Ovary (tissue), 9 donors: ENCODE results near the gene ARHGAP28. TPM values are rescaled to one million over a fixed set of nuclear protein-coding genes. Genes with fewer than 3 reads are reported as not detected.
"Not testable (repeated sequence)": the region's sequence is repeated elsewhere in the genome, so short reads cannot be mapped to it uniquely, and the experiment has no call there.

Experiments used
- DNase-seq, 5 donors: peaks; one replicate each; pipeline ENCODE4 v3.0.0-alpha.2; 2019 to 2020
- H3K27ac ChIP-seq, 2 donors: fragments of 200-600 bp; one replicate each; pipeline versions ENCODE4 v1.5.1 to v1.8.0; 2019 to 2022
- H3K27me3 ChIP-seq: fragments of 200-600 bp; one replicate; pipeline ENCODE4 v1.8.0; 2022
- H3K36me3 ChIP-seq: fragments of 200-600 bp; sonication (generic); one replicate; pipeline ENCODE4 v1.5.1; 2019
- H3K4me1 ChIP-seq: one replicate; pipeline ENCODE4 v1.8.1; 2013; ENCODE audit warnings: mild to moderate bottlenecking, moderate library complexity; ENCODE audit not compliant: insufficient read depth
- H3K4me3 ChIP-seq: fragments of 200-600 bp; sonication (generic); one replicate; pipeline ENCODE4 v1.5.1; 2017
- H3K9me3 ChIP-seq, 2 donors: fragments of 200-600 bp in 1 of 2; sonication (generic) in 1 of 2; one replicate each; pipeline versions ENCODE4 v1.5.1 to v1.8.1; 2013 to 2019; ENCODE audit warnings: mild to moderate bottlenecking in 1 of 2, moderate library complexity in 1 of 2
- EP300 ChIP-seq: sonication (generic); formaldehyde crosslinking; IDR thresholded peaks from one replicate; pipeline ENCODE4 v1.6.1; 2017; ENCODE audit warnings: antibody characterized with exemption
- POLR2A ChIP-seq: fragments of 450-650 bp; IDR thresholded peaks from one replicate; pipeline ENCODE4 v1.6.1; 2017; ENCODE audit warnings: antibody characterized with exemption, mild to moderate bottlenecking, moderate library complexity
- WGBS, 3 donors: extraction: QIAGEN DNeasy Blood & Tissue Kit in 1 of 3; methylation state at CpG; one replicate each; pipeline versions ENCODE4 v1.1.5 to v1.1.7; 2013 to 2017; 5-methylcytosine and 5-hydroxymethylcytosine counted together
- intact Hi-C, 4 donors: fragments of 100-400 bp; cut with DNase I; formaldehyde crosslinking; loops; one replicate each; pipeline versions ENCODE4 v1.11.0 to v1.15.1; 2022 to 2023
- polyA plus RNA-seq, 2 donors: library from polyadenylated mRNA; stranded (reverse); fragments of 200-250 nt in 1 of 2; fragments of 350-450 nt in 1 of 2; fragmentation: Illumina TruSeq in 1 of 2; extraction: RNeasy Lipid Tissue Mini Kit (QIAGEN cat#74804) in 1 of 2; gene quantifications; one replicate each; pipeline ENCODE4 v1.2.3, GENCODE V29; 2013 to 2014
- total RNA-seq, 7 donors: library from RNA; depleted of rRNA in 2 of 7; stranded (reverse); fragments of >200 nt in 2 of 7; fragmentation: NEBNext Ultra II Directional in 3 of 7; extraction: Animal tissue kit (Norgen Biotek cat#: 25700) in 3 of 7; gene quantifications; one replicate each; pipeline versions ENCODE4 v1.1.0 to v1.2.4, GENCODE V29; 2016 to 2023
- TF ChIP-seq, protein P1 (sequence below), 3 donors: fragments of 450-650 bp in 2 of 3; fragments of 200-600 bp in 1 of 3; IDR thresholded peaks; one replicate each; pipeline versions ENCODE4 v1.5.1 to v1.8.0; 2016 to 2022; ENCODE audit warnings: antibody characterized with exemption in 3 of 3, mild to moderate bottlenecking in 1 of 3
- donor health status: DM: no; HTN: no; CAD: no; lungs with moderate emphysema.
- donor health status: DM: no; HTN: no; CAD: no.
- donor health status: Bipolar disorder and iron deficiency.
- donor health status: DM: yes; HTN: yes; CAD: no.
- donor health status: DM: no; HTN: no; CAD: no.
- donor health status: DM: yes; HTN: yes; CAD: no.

The ARHGAP28 gene
- total and polyA plus RNA-seq, 9 donors = 5.9 to 28.7 (median 16.9) TPM

DNA sequence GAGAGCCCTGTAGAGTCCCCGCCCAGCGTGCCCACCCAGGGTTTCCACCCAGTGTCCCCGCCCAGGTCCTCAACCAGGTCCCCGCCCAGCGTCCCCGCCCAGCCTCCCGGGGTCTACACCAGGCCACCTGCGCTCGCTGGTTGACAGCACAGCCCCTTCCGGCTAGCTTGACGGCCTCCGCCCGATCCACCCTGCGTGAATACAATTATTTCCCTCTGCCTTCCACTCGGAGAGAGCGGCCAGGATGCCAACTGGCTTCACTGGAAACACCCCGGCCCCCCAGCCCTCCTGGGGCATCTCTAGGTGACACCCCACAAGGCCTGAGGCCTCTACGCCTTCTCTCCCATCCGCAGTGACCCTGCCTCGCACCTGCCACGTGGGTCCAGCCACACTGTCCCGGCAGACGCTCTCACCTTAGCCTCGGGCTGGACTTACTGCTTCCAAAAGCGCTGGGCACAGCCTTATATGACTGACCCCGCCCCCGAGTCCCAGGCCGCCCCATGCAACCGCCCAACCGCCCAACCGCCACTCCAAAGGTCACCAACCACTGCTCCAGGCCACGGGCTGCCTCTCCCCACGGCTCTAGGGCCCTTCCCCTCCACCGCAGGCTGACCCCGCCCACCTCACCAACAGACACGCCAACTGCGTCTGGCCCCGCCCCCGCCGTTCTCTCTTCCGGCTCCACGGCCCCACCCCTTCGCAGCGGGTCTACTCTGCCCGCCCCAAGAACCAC is 200.0 kb downstream of the ARHGAP28 start:
- WGBS, 3 donors = 91 to 94% (median 92%) methylated on average over 44 to 45 of the region's 45 CpGs
- H3K4me1 ChIP-seq = peaks cover 2% of the 10 kb centered on the region
- no peak overlapping the region for H3K27ac ChIP-seq
- TF ChIP-seq, protein P1, sequence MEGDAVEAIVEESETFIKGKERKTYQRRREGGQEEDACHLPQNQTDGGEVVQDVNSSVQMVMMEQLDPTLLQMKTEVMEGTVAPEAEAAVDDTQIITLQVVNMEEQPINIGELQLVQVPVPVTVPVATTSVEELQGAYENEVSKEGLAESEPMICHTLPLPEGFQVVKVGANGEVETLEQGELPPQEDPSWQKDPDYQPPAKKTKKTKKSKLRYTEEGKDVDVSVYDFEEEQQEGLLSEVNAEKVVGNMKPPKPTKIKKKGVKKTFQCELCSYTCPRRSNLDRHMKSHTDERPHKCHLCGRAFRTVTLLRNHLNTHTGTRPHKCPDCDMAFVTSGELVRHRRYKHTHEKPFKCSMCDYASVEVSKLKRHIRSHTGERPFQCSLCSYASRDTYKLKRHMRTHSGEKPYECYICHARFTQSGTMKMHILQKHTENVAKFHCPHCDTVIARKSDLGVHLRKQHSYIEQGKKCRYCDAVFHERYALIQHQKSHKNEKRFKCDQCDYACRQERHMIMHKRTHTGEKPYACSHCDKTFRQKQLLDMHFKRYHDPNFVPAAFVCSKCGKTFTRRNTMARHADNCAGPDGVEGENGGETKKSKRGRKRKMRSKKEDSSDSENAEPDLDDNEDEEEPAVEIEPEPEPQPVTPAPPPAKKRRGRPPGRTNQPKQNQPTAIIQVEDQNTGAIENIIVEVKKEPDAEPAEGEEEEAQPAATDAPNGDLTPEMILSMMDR (IDR thresholded peaks at IDR 0.05) = no peak
- TF ChIP-seq POLR2A (no peak), EP300 (no peak)
- intact Hi-C loops = loop anchor here in 1 of 4 donors (10.0 kb wide), 1 partner anchor 245 kb away; no protein-coding TSS in a partner anchor
- H3K4me3 ChIP-seq = no peak overlapping the region
- H3K36me3 ChIP-seq = no peaks in the 10 kb centered on the region
- no peaks in the 10 kb centered on the region for H3K27me3 ChIP-seq
- no peak for DNase-seq
- no peaks in the 10 kb centered on the region for H3K9me3 ChIP-seq

DNA sequence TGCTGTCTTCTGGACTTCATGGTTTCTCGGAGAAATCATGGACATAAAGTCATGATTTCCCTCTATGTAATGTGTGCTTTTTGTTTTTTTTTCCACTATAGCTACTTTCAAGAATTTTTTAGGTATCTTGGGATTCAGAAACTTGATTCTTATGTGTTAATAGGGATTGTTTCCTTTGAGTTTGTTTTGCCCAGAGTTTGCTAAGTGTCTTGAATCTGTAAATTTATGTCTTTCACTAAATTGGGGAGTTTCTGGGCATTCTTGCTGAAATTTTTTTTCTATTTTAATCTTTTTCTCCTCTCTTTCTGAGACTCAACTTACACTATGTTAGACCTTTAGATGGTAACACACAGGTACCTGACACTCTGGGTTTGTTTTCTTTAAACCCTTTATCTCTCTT is 205.3 kb downstream of the ARHGAP28 start:
- no peak for DNase-seq
- Histone ChIP-seq H3K4me1 (no peaks in the 10 kb centered on the region), H3K27ac (no peak overlapping the region), H3K27me3 (no peaks in the 10 kb centered on the region), H3K9me3 (no peaks in the 10 kb centered on the region), H3K36me3 (no peaks in the 10 kb centered on the region), H3K4me3 (no peak overlapping the region)
- intact Hi-C loops = no loop called here
- no peak for TF ChIP-seq POLR2A
- TF ChIP-seq, protein P1 (IDR thresholded peaks at IDR 0.05) = no peak
- no peak for TF ChIP-seq EP300
- WGBS, 3 donors = 93 to 98% (median 95%) methylated on average over 1 of the region's 1 CpG

DNA sequence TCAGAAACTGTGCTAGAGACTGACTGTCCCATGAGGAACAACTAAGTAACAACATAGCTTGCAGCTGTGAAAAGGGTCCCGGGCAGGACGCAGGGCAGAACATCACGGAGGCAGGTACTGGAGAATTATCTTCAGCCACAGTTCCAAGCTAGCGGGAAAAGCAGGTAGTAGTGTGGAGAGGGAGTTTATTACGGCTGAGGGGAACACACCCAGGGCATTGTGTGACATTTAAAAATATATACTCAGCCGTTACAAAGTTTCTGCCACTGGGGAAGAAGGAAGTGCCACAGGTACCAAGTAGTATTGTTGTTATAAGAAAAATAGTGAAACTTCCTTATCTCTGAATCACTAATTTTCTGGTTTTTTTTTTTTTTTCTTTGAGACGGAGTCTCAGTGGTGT is 208.5 kb downstream of the ARHGAP28 start:
- no peak overlapping the region for H3K27ac ChIP-seq
- no peaks in the 10 kb centered on the region for H3K36me3 ChIP-seq
- H3K9me3 ChIP-seq = no peaks in the 10 kb centered on the region
- H3K4me3 ChIP-seq = no peak overlapping the region
- WGBS, 3 donors = 83 to 89% (median 86%) methylated on average over 7 of the region's 7 CpGs
- TF ChIP-seq, protein P1 (IDR thresholded peaks at IDR 0.05) = no peak
- no peak for TF ChIP-seq EP300
- TF ChIP-seq POLR2A = no peak
- intact Hi-C loops = no loop called here
- DNase-seq = no peak
- no peaks in the 10 kb centered on the region for H3K4me1 ChIP-seq
- no peaks in the 10 kb centered on the region for H3K27me3 ChIP-seq

DNA sequence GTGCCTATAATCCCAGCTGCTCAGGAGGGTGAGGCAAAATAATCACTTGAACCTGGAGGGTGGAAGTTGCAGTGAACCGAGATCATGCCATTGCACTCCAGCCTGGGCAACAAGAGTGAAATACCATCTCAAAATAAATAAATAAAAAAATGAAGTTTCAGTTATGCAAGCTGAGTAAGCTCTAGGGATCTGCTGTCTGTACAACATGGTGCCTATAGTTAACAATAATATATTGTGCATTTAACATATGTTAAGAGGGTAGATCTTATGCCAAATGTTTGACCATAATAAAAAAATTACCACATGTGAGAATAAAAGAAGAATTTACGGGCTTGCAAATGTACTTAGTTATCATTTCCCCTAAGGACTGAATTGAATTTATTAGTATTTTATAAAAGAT is 208.9 kb downstream of the ARHGAP28 start:
- H3K4me1 ChIP-seq, H3K9me3 ChIP-seq, H3K4me3 ChIP-seq, H3K36me3 ChIP-seq, intact Hi-C loops, H3K27me3 ChIP-seq, DNase-seq, H3K27ac ChIP-seq: not testable (repeated sequence)
- WGBS, 3 donors = 92 to 95% (median 95%) methylated on average over 2 of the region's 2 CpGs

DNA sequence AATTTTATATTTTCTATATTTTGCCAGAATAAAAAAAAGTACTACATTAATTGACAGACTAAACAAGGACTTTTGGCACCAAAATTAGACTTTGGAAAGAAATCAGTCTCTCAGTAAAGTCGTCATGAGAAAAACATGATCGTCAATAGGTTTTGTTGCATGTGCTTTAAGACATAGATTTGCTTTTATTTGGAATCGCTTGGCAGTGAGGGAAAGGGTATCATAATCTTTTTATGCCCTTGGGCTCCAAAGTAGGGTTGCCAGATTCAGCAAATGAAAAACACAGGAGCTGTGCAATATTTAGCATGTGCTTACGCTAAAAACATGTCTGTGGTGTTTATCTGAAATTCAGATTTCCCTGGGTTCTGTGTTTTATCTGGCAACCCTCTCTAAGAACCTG is 210.5 kb downstream of the ARHGAP28 start:
- H3K9me3 ChIP-seq = no peaks in the 10 kb centered on the region
- H3K27ac ChIP-seq = no peak overlapping the region
- TF ChIP-seq EP300 = no peak
- DNase-seq = no peak
- H3K4me3 ChIP-seq = no peak overlapping the region
- no peaks in the 10 kb centered on the region for H3K27me3 ChIP-seq
- intact Hi-C loops = no loop called here
- no peaks in the 10 kb centered on the region for H3K4me1 ChIP-seq
- 70 to 91% (median 89%) methylated on average over 4 of the region's 4 CpGs for WGBS, 3 donors
- no peaks in the 10 kb centered on the region for H3K36me3 ChIP-seq
